K562 (cell line): ENCODE data around the gene MYL3. TPM values are rescaled to one million over a fixed set of nuclear protein-coding genes. Genes with fewer than 3 reads are reported as not detected.

Source experiments
- ASH1L ChIP-seq: fragments of 450-650 bp; IDR thresholded peaks from 2 replicates; pipeline ENCODE4 v1.6.1; 2018; ENCODE audit warnings: borderline replicate concordance, mild to moderate bottlenecking, low read depth; ENCODE audit not compliant: partially characterized antibody
- CHAMP1 ChIP-seq: fragments of 450-650 bp; IDR thresholded peaks from 2 replicates; pipeline ENCODE4 v1.6.1; 2016; ENCODE audit warnings: mild to moderate bottlenecking
- CLOCK ChIP-seq: fragments of 250-450 bp; sonication (Bioruptor Pico); IDR thresholded peaks from 2 replicates; pipeline ENCODE4 v1.4.0; 2020; ENCODE audit warnings: mild to moderate bottlenecking, moderate library complexity, borderline replicate concordance
- CREB3L1 ChIP-seq: fragments of 450-650 bp; IDR thresholded peaks from 2 replicates; pipeline ENCODE4 v1.6.1; 2014; ENCODE audit warnings: low read depth, mild to moderate bottlenecking, moderate library complexity, borderline replicate concordance
- ELF4 ChIP-seq: fragments of 450-650 bp; formaldehyde crosslinking; IDR thresholded peaks from 2 replicates; pipeline ENCODE4 v1.4.0; 2022; ENCODE audit warnings: missing genetic modification characterization
- FOXJ3 ChIP-seq: sonication (generic); formaldehyde crosslinking; IDR thresholded peaks from 2 replicates; pipeline ENCODE4 v1.4.0; 2020; ENCODE audit warnings: mild to moderate bottlenecking, missing genetic modification reagents
- IRF1 ChIP-seq: sonication (generic); formaldehyde crosslinking; IDR thresholded peaks from 2 replicates; pipeline ENCODE4 v1.8.0; 2022; ENCODE audit warnings: missing genetic modification reagents, mild to moderate bottlenecking, borderline replicate concordance
- IRF9 ChIP-seq: fragments of 450-650 bp; IDR thresholded peaks from 2 replicates; pipeline ENCODE4 v1.6.1; 2016; ENCODE audit warnings: missing biosample characterization, missing genetic modification characterization
- MCM3 ChIP-seq: fragments of 450-650 bp; IDR thresholded peaks from 2 replicates; pipeline ENCODE4 v1.6.1; 2016
- PATZ1 ChIP-seq: fragments of 250-450 bp; sonication (Bioruptor Pico); IDR thresholded peaks from 2 replicates; pipeline ENCODE4 v1.5.0; 2020; ENCODE audit warnings: mild to moderate bottlenecking, borderline replicate concordance
- POLR2AphosphoS5 ChIP-seq: IDR thresholded peaks from 2 replicates; pipeline ENCODE4 v1.6.1; 2011; ENCODE audit warnings: mild to moderate bottlenecking, low read depth, low read length, moderate library complexity; ENCODE audit not compliant: control insufficient read depth, insufficient read depth
- RBM22 ChIP-seq: fragments of 200-400 bp; formaldehyde crosslinking; IDR thresholded peaks from 2 replicates; pipeline ENCODE4 v1.6.1; 2018; ENCODE audit warnings: low read length, low read depth; ENCODE audit not compliant: poor library complexity, severe bottlenecking
- RFX1 ChIP-seq: fragments of 450-650 bp; IDR thresholded peaks from 2 replicates; pipeline ENCODE4 v1.6.1; 2016; ENCODE audit warnings: mild to moderate bottlenecking, moderate library complexity
- SP1 ChIP-seq: sonication (generic); formaldehyde crosslinking; IDR thresholded peaks from 2 replicates; pipeline ENCODE4 v1.8.1; 2022; ENCODE audit warnings: mild to moderate bottlenecking, missing genetic modification reagents
- ZNF699 ChIP-seq: fragments of 250-450 bp; sonication (Bioruptor Pico); IDR thresholded peaks from 2 replicates; pipeline ENCODE4 v1.8.0; 2021; ENCODE audit warnings: mild to moderate bottlenecking, moderate library complexity; ENCODE audit not compliant: insufficient replicate concordance
- polyA plus RNA-seq, 8 experiments: library from polyadenylated mRNA; depleted of rRNA in 4 of 8; stranded (reverse) in 5 of 8; unstranded in 3 of 8; fragments of >200 nt; fragmentation: Nextera tagmentation in 2 of 8; fragmentation: Illumina TruSeq in 1 of 8; extraction: Ambion mirVana in 2 of 8; extraction: Trizol in 1 of 8; gene quantifications; 2 replicates each; pipeline versions ENCODE4 v1.2.1 to v1.2.3, GENCODE V29; 2011 to 2014; ENCODE audit warnings: inconsistent platforms in 1 of 8, missing spikeins in 1 of 8
- total RNA-seq, 7 experiments: library from RNA; depleted of rRNA in 6 of 7; stranded (reverse); fragments of >200 nt in 6 of 7; fragmentation: Illumina TruSeq in 2 of 7; extraction: Trizol in 2 of 7; gene quantifications; 2 replicates each; pipeline versions ENCODE4 v1.2.1 to v1.2.3, GENCODE V29; 2011 to 2021; ENCODE audit warnings: low replicate concordance in 1 of 7

The MYL3 gene
- total and polyA plus RNA-seq, 9 of the 15 experiments (the other 6 are each of a cell fraction or from before 2014, with no cell fraction given) = 0.14 to 0.45 TPM; not detected in 7

GRCh38 chr3:46907960-46908293, 44.7 kb upstream of the MYL3 start (continued):
- TF ChIP-seq POLR2AphosphoS5 (no peak), RBM22 (no peak), IRF1 (CRISPR knock-in tag) (no peak), PATZ1 (CRISPR knock-in tag) (no peak), SP1 (no peak), FOXJ3 (CRISPR knock-in tag) (no peak), CREB3L1 (no peak), CLOCK (CRISPR knock-in tag) (no peak), IRF9 (tag) (no peak), MCM3 (peak; percentile 8; the same call in 1 of the 2 replicates), CHAMP1 (no peak), ZNF699 (CRISPR knock-in tag) (no peak), ASH1L (no peak), ELF4 (peak; percentile 80; the same call in 1 of the 2 replicates), RFX1 (no peak)
